HepG2 (cell line): ENCODE results near the gene TAF1B.

Experiments
- HCFC1 ChIP-seq: fragments of 150-350 bp; IDR thresholded peaks from 2 replicates; pipeline ENCODE4 v1.6.1; 2014; ENCODE audit warnings: low read depth, low read length
- IKZF4 ChIP-seq: sonication (generic); formaldehyde crosslinking; IDR thresholded peaks from 2 replicates; pipeline ENCODE4 v1.5.1; 2020; ENCODE audit warnings: borderline replicate concordance, mild to moderate bottlenecking, low read depth, missing genetic modification reagents; ENCODE audit errors: not compliant biosample characterization
- RFX5 ChIP-seq: IDR thresholded peaks from 2 replicates; pipeline ENCODE4 v1.6.1; 2011; ENCODE audit warnings: low read depth, low read length, improper control_type of control experiment
- TOE1 ChIP-seq: sonication (generic); formaldehyde crosslinking; IDR thresholded peaks from 2 replicates; pipeline ENCODE4 v1.4.0; 2020; ENCODE audit warnings: mild to moderate bottlenecking, missing genetic modification reagents
- YY1 ChIP-seq: IDR thresholded peaks from 2 replicates; pipeline ENCODE4 v1.6.1; 2011; ENCODE audit warnings: low read length, low read depth, moderate library complexity, mild to moderate bottlenecking; ENCODE audit not compliant: insufficient read depth, insufficient replicate concordance
- ZNF749 ChIP-seq: sonication (generic); formaldehyde crosslinking; IDR thresholded peaks from 2 replicates; pipeline ENCODE4 v1.8.0; 2022; ENCODE audit warnings: mild to moderate bottlenecking, missing genetic modification reagents, moderate library complexity, borderline replicate concordance
- TF ChIP-seq, protein P1 (sequence below): sonication (generic); formaldehyde crosslinking; IDR thresholded peaks from 2 replicates; pipeline ENCODE4 v1.4.0; 2020; ENCODE audit warnings: missing genetic modification reagents
- TF ChIP-seq, protein P2 (sequence below): sonication (generic); formaldehyde crosslinking; IDR thresholded peaks from 2 replicates; pipeline ENCODE4 v1.5.0; 2020; ENCODE audit warnings: mild to moderate bottlenecking, missing genetic modification reagents, moderate library complexity
- TF ChIP-seq, protein P3 (sequence below): sonication (generic); formaldehyde crosslinking; IDR thresholded peaks from 2 replicates; pipeline ENCODE4 v1.4.0; 2020; ENCODE audit warnings: missing genetic modification reagents

DNA sequence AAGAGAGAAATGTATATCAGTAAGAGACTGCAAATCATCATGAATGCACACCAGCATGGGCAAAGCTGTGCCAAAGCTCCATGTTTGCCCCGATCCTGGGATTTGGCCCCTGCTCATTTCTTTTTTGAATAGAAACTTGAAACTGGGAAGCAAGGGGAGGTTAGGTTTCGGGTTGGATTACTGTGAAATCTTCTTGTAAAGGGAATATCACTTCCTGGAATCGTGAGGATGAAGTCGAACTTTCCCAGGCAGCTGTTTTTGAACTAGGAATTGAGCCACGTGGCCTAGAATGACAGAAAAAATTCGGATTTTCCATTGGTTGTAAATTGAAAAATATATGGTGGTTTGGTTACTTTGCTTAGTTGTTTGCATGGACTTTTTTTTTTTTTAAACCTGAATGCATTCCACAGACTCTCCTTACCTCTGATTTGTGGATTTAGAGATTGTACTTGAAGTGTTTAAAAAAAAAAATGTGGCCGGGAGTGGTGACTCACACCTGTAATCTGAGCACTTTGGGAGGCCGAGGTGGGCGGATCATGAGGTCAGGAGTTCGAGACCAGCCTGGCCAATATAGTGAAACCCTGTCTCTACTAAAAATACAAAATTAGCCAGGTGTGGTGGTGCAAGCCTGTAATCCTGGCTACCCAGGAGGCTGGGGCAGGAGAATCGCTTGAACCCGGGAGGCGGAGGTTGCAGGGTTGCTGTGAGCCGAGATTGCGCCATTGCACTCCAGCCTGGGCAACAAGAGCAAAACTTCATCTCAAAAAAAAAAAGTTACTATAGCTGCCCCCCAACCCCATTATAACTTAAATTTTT is 140.3 kb downstream of the TAF1B start:
- TF ChIP-seq TOE1 (CRISPR knock-in tag) = no peak
- TF ChIP-seq, protein P1, sequence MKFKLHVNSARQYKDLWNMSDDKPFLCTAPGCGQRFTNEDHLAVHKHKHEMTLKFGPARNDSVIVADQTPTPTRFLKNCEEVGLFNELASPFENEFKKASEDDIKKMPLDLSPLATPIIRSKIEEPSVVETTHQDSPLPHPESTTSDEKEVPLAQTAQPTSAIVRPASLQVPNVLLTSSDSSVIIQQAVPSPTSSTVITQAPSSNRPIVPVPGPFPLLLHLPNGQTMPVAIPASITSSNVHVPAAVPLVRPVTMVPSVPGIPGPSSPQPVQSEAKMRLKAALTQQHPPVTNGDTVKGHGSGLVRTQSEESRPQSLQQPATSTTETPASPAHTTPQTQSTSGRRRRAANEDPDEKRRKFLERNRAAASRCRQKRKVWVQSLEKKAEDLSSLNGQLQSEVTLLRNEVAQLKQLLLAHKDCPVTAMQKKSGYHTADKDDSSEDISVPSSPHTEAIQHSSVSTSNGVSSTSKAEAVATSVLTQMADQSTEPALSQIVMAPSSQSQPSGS (CRISPR knock-in tag) = no peak
- no peak for TF ChIP-seq HCFC1
- no peak for TF ChIP-seq IKZF4 (CRISPR knock-in tag)
- no peak for TF ChIP-seq RFX5
- TF ChIP-seq, protein P2, sequence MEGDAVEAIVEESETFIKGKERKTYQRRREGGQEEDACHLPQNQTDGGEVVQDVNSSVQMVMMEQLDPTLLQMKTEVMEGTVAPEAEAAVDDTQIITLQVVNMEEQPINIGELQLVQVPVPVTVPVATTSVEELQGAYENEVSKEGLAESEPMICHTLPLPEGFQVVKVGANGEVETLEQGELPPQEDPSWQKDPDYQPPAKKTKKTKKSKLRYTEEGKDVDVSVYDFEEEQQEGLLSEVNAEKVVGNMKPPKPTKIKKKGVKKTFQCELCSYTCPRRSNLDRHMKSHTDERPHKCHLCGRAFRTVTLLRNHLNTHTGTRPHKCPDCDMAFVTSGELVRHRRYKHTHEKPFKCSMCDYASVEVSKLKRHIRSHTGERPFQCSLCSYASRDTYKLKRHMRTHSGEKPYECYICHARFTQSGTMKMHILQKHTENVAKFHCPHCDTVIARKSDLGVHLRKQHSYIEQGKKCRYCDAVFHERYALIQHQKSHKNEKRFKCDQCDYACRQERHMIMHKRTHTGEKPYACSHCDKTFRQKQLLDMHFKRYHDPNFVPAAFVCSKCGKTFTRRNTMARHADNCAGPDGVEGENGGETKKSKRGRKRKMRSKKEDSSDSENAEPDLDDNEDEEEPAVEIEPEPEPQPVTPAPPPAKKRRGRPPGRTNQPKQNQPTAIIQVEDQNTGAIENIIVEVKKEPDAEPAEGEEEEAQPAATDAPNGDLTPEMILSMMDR (CRISPR knock-in tag) = no peak
- TF ChIP-seq YY1 = no peak
- TF ChIP-seq, protein P3, sequence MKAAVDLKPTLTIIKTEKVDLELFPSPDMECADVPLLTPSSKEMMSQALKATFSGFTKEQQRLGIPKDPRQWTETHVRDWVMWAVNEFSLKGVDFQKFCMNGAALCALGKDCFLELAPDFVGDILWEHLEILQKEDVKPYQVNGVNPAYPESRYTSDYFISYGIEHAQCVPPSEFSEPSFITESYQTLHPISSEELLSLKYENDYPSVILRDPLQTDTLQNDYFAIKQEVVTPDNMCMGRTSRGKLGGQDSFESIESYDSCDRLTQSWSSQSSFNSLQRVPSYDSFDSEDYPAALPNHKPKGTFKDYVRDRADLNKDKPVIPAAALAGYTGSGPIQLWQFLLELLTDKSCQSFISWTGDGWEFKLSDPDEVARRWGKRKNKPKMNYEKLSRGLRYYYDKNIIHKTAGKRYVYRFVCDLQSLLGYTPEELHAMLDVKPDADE = no peak
- no peak for TF ChIP-seq ZNF749 (CRISPR knock-in tag)
